GM13977 (cell line): ENCODE data around the gene PARP11.
A peak's percentile ranks its signal among the peaks of the same experiment; 100 is the strongest.

Source experiments
- DNase-seq: peaks from one replicate; pipeline ENCODE4 v3.0.0; 2012; ENCODE audit warnings: low spot score
- CTCF ChIP-seq: IDR thresholded peaks from 2 replicates; pipeline ENCODE4 v1.5.1; 2012; ENCODE audit warnings: mild to moderate bottlenecking, control low read depth; ENCODE audit not compliant: insufficient read depth; ENCODE audit errors: extremely low read depth, missing control alignments
- in situ Hi-C: fragments of 300-500 bp; cut with MboI; formaldehyde crosslinking; loops from one replicate; pipeline ENCODE4 v1.12.0; 2022; ENCODE audit warnings: low sequenced_read_pairs, low pct_unique_long_range_greater_than_20kb, mixed read lengths, inconsistent platforms; ENCODE audit not compliant: unreplicated experiment

Gene PARP11

GRCh38 chr12:3815094-3815766 lies 58.0 kb downstream of the PARP11 start:
- no peak for DNase-seq

GRCh38 chr12:3810540-3810939 lies 62.7 kb downstream of the PARP11 start:
- no peak for DNase-seq
- no peak for TF ChIP-seq CTCF
- in situ Hi-C loops: no loop called here

More at GRCh38 chr12:3815094-3815766, 58.0 kb downstream of the PARP11 start:
- no peak for TF ChIP-seq CTCF
- in situ Hi-C loops: no loop called here

- DNase-seq: no peak
- no peak for TF ChIP-seq CTCF
- in situ Hi-C loops: no loop called here
Observed at GRCh38 chr12:3810016-3810370, 63.2 kb downstream of the PARP11 start.

GRCh38 chr12:3809357-3810015 lies 63.7 kb downstream of the PARP11 start:
- no peak for DNase-seq
- TF ChIP-seq CTCF: no peak
- in situ Hi-C loops: no loop called here

- TF ChIP-seq CTCF: no peak
- in situ Hi-C loops: no loop called here
Observed at GRCh38 chr12:3805077-3805476, 68.1 kb downstream of the PARP11 start.

GRCh38 chr12:3803865-3804472 lies 69.2 kb downstream of the PARP11 start:
- peak; percentile 93 for TF ChIP-seq CTCF
- DNase-seq: peak; percentile 50
- in situ Hi-C loops: no loop called here

More at GRCh38 chr12:3805077-3805476, 68.1 kb downstream of the PARP11 start:
- DNase-seq: no peak
